ENCODE data around the gene COPS2. TPM values are rescaled to one million over a fixed set of nuclear protein-coding genes. Genes with fewer than 3 reads are reported as not detected.

The COPS2 gene
- total RNA-seq, 1 experiment from 2014 or later, result 112 TPM

DNA sequence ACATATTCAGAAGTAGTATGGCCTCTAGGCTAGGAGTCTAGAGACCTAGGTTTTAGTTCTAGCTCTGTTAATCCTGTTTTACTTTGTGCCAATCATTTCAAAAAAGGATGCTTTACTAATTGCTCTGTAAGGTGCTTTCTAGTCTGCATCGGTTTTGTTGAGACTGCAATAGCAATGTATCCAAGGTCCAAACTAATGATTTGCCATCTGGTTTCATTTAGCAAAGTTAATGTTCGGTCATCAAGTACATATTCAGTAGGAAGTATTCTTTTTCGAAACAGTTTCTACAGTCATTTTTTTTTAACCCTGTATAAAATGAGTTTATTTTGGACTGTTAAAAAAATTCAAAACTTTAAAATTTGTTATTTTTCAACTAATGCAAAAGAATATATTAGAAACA lies 12.6 kb upstream of the COPS2 start:
- BruUV-seq (replicated peaks), result no TSS peak
- POLR2A ChIA-PET (ENCODE audit: low non-redundant PET), result no interaction called here
- no peaks in the 10 kb centered on the region for H3K9me3 ChIP-seq (ENCODE audit: low read depth, low read length, poor library complexity, severe bottlenecking)

DNA sequence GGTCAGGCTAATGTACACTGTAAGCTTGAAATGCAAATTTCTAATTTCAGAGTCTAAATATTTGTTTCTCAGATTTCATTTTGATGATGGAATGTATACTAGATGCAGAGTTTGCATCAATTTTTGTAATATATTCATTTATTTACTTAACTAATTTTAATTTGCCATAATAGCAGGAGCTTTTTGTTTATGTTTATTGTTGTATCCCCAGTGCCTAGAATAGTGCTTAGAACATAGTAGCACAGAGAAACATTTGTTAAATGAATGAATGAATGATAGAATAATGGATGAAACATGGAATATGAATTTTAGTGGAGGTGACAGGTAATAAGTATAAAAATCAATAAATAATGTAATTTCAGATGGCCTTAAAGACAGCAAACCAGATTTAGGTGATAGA lies 9.5 kb upstream of the COPS2 start:
- no TSS peak for BruUV-seq (replicated peaks)
- POLR2A ChIA-PET (ENCODE audit: low non-redundant PET), result no interaction called here
- CTCF ChIA-PET, result no interaction called here
- no peaks in the 10 kb centered on the region for H3K9me3 ChIP-seq (ENCODE audit: low read depth, low read length, poor library complexity, severe bottlenecking)
- H3K4me1 ChIP-seq (ENCODE audit: insufficient read depth, low read length, poor library complexity, severe bottlenecking), result peaks cover 5% of the 10 kb centered on the region
- H3K27me3 ChIP-seq (replicated peaks; ENCODE audit: insufficient read depth, low read depth, low read length, poor library complexity), result no peaks in the 10 kb centered on the region
- intact Hi-C loops (cut with micrococcal nuclease; ENCODE audit: unreplicated experiment), result no loop called here
- no peak overlapping the region for H3K27ac ChIP-seq (ENCODE audit: low read depth, low read length, poor library complexity, severe bottlenecking)
- TF ChIP-seq, protein P1, sequence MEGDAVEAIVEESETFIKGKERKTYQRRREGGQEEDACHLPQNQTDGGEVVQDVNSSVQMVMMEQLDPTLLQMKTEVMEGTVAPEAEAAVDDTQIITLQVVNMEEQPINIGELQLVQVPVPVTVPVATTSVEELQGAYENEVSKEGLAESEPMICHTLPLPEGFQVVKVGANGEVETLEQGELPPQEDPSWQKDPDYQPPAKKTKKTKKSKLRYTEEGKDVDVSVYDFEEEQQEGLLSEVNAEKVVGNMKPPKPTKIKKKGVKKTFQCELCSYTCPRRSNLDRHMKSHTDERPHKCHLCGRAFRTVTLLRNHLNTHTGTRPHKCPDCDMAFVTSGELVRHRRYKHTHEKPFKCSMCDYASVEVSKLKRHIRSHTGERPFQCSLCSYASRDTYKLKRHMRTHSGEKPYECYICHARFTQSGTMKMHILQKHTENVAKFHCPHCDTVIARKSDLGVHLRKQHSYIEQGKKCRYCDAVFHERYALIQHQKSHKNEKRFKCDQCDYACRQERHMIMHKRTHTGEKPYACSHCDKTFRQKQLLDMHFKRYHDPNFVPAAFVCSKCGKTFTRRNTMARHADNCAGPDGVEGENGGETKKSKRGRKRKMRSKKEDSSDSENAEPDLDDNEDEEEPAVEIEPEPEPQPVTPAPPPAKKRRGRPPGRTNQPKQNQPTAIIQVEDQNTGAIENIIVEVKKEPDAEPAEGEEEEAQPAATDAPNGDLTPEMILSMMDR (conservative IDR thresholded peaks at IDR 0.05; ENCODE audit: low read depth, low read length), result no peak
- TF ChIP-seq EZH2 (IDR thresholded peaks at IDR 0.05; ENCODE audit: borderline replicate concordance, low read depth, low read length, poor library complexity, severe bottlenecking), result no peak
- DNase-seq (ENCODE audit: low spot score), result no peak
- no peak overlapping the region for H3K4me3 ChIP-seq (ENCODE audit: low read depth, low read length, poor library complexity, severe bottlenecking)
- H3K36me3 ChIP-seq (ENCODE audit: insufficient read depth, low read length, poor library complexity, severe bottlenecking), result no peaks in the 10 kb centered on the region

More for the DNA sequence above, 12.6 kb upstream of the COPS2 start:
- Histone ChIP-seq H3K27me3 (replicated peaks; ENCODE audit: insufficient read depth, low read depth, low read length, poor library complexity) (no peaks in the 10 kb centered on the region), H3K27ac (ENCODE audit: low read depth, low read length, poor library complexity, severe bottlenecking) (no peak overlapping the region), H3K4me1 (ENCODE audit: insufficient read depth, low read length, poor library complexity, severe bottlenecking) (peaks cover 6% of the 10 kb centered on the region), H3K4me3 (ENCODE audit: low read depth, low read length, poor library complexity, severe bottlenecking) (no peak overlapping the region), H3K36me3 (ENCODE audit: insufficient read depth, low read length, poor library complexity, severe bottlenecking) (no peaks in the 10 kb centered on the region)
- no peak for DNase-seq (ENCODE audit: low spot score)
- TF ChIP-seq EZH2 (IDR thresholded peaks at IDR 0.05; ENCODE audit: borderline replicate concordance, low read depth, low read length, poor library complexity, severe bottlenecking), result no peak
- TF ChIP-seq, protein P1 (conservative IDR thresholded peaks at IDR 0.05; ENCODE audit: low read depth, low read length), result no peak
- intact Hi-C loops (cut with micrococcal nuclease; ENCODE audit: unreplicated experiment), result no loop called here
- CTCF ChIA-PET, result no interaction called here

DNA sequence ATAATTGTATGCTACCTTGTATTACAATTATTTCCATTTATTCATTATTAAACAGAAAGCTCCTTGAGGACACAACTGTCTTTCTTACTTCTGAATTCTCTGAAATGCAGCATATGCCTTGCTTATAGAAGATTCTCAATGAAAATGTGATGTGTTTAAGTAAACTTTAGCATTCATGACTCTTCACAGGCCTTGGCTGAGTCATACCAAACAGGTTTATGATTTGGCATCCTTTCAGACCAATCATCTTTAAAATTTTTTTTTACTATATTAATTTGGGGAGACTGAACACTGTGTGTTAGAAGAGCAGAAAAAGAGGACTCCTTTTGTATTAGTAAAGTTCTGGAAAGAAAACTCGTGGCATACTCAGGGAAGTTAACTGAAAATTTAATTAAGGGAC lies 8.3 kb upstream of the COPS2 start:
- POLR2A ChIA-PET (ENCODE audit: low non-redundant PET), result no interaction called here
- intact Hi-C loops (cut with micrococcal nuclease; ENCODE audit: unreplicated experiment), result no loop called here
- Histone ChIP-seq H3K4me1 (ENCODE audit: insufficient read depth, low read length, poor library complexity, severe bottlenecking) (no peaks in the 10 kb centered on the region), H3K36me3 (ENCODE audit: insufficient read depth, low read length, poor library complexity, severe bottlenecking) (no peaks in the 10 kb centered on the region), H3K4me3 (ENCODE audit: low read depth, low read length, poor library complexity, severe bottlenecking) (no peak overlapping the region), H3K27ac (ENCODE audit: low read depth, low read length, poor library complexity, severe bottlenecking) (no peak overlapping the region), H3K27me3 (replicated peaks; ENCODE audit: insufficient read depth, low read depth, low read length, poor library complexity) (no peaks in the 10 kb centered on the region), H3K9me3 (ENCODE audit: low read depth, low read length, poor library complexity, severe bottlenecking) (no peaks in the 10 kb centered on the region)
- CTCF ChIA-PET, result no interaction called here
- TF ChIP-seq EZH2 (IDR thresholded peaks at IDR 0.05; ENCODE audit: borderline replicate concordance, low read depth, low read length, poor library complexity, severe bottlenecking), result no peak
- TF ChIP-seq, protein P1 (conservative IDR thresholded peaks at IDR 0.05; ENCODE audit: low read depth, low read length), result no peak
- DNase-seq (ENCODE audit: low spot score), result no peak
- BruUV-seq (replicated peaks), result no TSS peak
